ENCODE measurements around the gene CCDC177.
"Not testable (repeated sequence)": the region's sequence is repeated elsewhere in the genome, so short reads cannot be mapped to it uniquely, and the experiment has no call there.

The CCDC177 gene

DNA sequence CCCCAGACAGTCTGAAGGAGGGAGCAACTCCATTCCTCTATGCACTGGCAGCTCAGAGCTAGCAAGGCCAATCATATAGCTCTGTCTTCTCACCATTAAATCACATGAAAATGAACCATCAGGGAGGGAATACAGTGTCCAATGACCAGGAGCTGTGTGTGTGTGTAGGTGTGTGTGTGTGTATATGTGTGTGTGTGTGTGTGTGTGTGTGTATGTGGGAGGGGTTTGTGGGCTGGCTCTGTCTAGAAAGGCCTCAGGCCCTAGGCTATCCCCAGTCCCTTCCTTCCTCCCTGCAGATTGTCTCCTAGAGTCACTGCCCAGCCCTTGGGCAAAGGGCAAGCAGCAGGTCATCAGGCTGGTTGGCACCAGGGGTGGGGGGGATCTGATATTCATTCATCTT lies 31.1 kb upstream of the CCDC177 start:
- ChIA-PET CTCF (interaction anchor here (0.9 to 4.1 kb wide), 11 partner anchors 12 to 122 kb away, joined by 3 to 34 read pairs (median 4); no protein-coding TSS in a partner anchor), POLR2A (interaction anchor here (0.6 kb wide), 1 partner anchor 41 kb away, joined by 3 read pairs; no protein-coding TSS in a partner anchor)
- DNase-seq (ENCODE audit: extremely low spot score): no peak
- no peak for TF ChIP-seq CTCF (IDR thresholded peaks at IDR 0.05; ENCODE audit: control extremely low read depth, extremely low read depth, low read depth, missing control alignments)

DNA sequence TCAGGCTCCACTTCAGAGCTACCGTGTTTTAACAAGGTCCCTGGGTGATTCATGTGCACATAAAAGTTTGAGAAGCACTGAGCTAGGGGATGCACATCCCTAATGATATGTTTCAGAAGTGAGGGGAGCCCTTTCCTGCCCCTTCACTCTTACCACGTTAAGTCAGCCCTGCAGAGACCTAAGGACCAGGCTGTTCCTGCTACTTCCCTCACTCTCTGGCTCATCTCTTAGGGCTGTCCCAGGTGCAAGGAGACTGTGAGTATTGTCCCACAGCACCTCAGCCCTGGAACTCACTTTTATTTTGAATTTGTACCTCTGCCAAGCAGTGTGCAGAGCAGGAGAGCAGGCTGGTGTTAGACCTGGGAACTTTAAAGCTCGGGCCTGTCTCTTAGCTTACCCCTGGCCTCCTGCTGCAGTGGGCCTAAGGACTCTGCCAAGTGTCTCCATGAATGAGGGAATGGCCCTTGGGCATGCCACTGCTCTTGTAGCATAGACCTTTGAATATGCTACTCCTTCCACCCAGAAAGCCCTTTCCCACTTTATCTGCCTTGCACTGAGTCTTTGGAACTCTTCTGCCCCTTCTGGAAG lies 25.7 kb upstream of the CCDC177 start:
- ChIA-PET CTCF (interaction anchor here (1.0 to 2.5 kb wide), 4 partner anchors 11 to 127 kb away, joined by 3 to 11 read pairs (median 4); partner anchors contain the start of gene SUSD6), POLR2A (no interaction called here)
- no peak for DNase-seq (ENCODE audit: extremely low spot score)
- no peak for TF ChIP-seq CTCF (IDR thresholded peaks at IDR 0.05; ENCODE audit: control extremely low read depth, extremely low read depth, low read depth, missing control alignments)

GRCh38 chr14:69599431-69599830 lies 24.8 kb upstream of the CCDC177 start:
- CTCF ChIA-PET: interaction anchor here (2.5 kb wide), 1 partner anchor 15 kb away, joined by 11 read pairs; no protein-coding TSS in a partner anchor
- POLR2A ChIA-PET: not testable (repeated sequence)

DNA sequence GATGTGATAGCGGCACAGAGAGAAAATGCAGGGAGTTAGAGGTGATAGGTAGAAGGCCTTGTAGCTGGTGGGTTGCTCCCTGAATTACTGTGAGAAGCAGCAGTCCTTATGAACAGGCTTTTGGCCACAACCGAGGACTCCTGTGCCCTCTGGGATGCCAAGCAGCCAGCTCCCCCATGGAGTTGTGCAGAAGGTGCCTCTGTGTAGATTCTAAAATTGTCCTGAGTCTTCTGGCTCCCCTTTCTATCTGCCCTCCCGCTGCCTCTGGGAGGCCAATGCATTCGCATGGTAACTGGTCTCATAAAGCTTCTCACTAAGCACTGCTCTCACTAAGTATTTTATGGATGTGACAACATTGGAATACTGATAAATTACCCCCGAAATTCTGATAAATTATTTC lies 20.7 kb upstream of the CCDC177 start:
- POLR2A ChIA-PET: interaction anchor here (0.5 kb wide), 1 partner anchor 106 kb away, joined by 3 read pairs; no protein-coding TSS in a partner anchor
- TF ChIP-seq CTCF (IDR thresholded peaks at IDR 0.05; ENCODE audit: control extremely low read depth, extremely low read depth, low read depth, missing control alignments): no peak

More at GRCh38 chr14:69599431-69599830, 24.8 kb upstream of the CCDC177 start:
- DNase-seq (ENCODE audit: extremely low spot score): not testable (repeated sequence)

GRCh38 chr14:69594846-69595245 lies 20.2 kb upstream of the CCDC177 start:
- no peak for TF ChIP-seq CTCF (IDR thresholded peaks at IDR 0.05; ENCODE audit: control extremely low read depth, extremely low read depth, low read depth, missing control alignments)
- CTCF ChIA-PET: interaction anchor here (1.7 to 4.8 kb wide), 4 partner anchors 10 to 132 kb away, joined by 4 to 27 read pairs (median 23); no protein-coding TSS in a partner anchor
- POLR2A ChIA-PET: interaction anchor here (0.7 kb wide), 1 partner anchor 665 kb away, joined by 3 read pairs; no protein-coding TSS in a partner anchor
- DNase-seq (ENCODE audit: extremely low spot score): no peak

More for the DNA sequence above, 20.7 kb upstream of the CCDC177 start:
- CTCF ChIA-PET: interaction anchor here (1.7 to 4.8 kb wide), 4 partner anchors 10 to 131 kb away, joined by 4 to 27 read pairs (median 23); no protein-coding TSS in a partner anchor
- no peak for DNase-seq (ENCODE audit: extremely low spot score)

DNA sequence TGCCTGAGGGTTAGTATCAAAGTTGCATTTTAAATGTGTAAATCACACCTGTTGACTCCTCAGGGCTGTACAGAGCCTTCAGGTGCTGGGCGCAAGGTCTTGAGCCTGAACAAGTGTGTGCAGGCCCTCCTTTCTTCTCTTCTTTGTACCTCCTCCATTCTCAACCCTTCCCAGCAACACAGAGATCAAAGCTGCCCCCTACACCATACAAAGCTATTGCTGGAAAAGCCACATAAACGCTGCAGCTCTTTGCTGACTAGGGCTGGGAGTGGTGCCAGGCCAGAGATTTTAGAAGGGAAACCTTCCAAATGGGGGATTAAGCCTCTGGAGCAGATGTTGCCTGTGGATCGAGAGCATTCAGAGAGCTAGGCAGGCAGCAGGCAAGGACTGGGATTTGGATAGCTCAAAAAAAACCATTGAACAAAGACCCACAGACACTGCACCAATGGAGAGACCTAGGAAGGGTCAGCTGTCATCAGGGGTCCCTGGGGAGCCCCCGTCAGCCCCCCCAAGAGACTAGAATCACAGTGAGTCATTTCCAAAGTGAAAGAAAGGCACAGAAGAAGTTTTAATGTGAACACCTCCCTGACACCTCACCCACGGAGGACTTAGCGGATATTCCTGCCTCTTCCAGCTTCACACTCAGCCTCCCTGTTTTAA lies 18.5 kb upstream of the CCDC177 start:
- no peak for DNase-seq (ENCODE audit: extremely low spot score)
- CTCF ChIA-PET: interaction anchor here (0.9 to 4.1 kb wide), 8 partner anchors 9 to 418 kb away, joined by 3 to 23 read pairs (median 4); no protein-coding TSS in a partner anchor
- TF ChIP-seq CTCF (IDR thresholded peaks at IDR 0.05; ENCODE audit: control extremely low read depth, extremely low read depth, low read depth, missing control alignments): no peak
- POLR2A ChIA-PET: no interaction called here

Data from GM10248 (cell line).